ENCODE data around the gene PTPRCAP.
"Not testable (repeated sequence)": the region's sequence is repeated elsewhere in the genome, so short reads cannot be mapped to it uniquely, and the experiment has no call there.

Gene PTPRCAP

GRCh38 chr11:67437082-67437808 is at the start of gene PTPRCAP:
Gene PTPRCAP (minus strand): TSS chr11:67437682. CDS start chr11:67437619, 63 bp downstream.
- DNase-seq: no peak

GRCh38 chr11:67486481-67487195 is 49.2 kb upstream of the PTPRCAP start:
- no peak for DNase-seq

GRCh38 chr11:67485873-67486361 is 48.4 kb upstream of the PTPRCAP start:
- not testable (repeated sequence) for DNase-seq

- DNase-seq: no peak
These were observed 47.4 kb upstream of the PTPRCAP start for GRCh38 chr11:67484847-67485311.

GRCh38 chr11:67483831-67484665 is 46.6 kb upstream of the PTPRCAP start:
- DNase-seq: no peak

- peak; percentile 98 to 99 (median 99) for DNase-seq
These were observed 45.6 kb upstream of the PTPRCAP start, which contains the start of gene AIP for GRCh38 chr11:67482827-67483798. Gene AIP (plus strand): TSS chr11:67483026. CDS start chr11:67483159, 133 bp downstream.

GRCh38 chr11:67482275-67482826 is 44.9 kb upstream of the PTPRCAP start:
- no peak for DNase-seq

- DNase-seq: not testable (repeated sequence)
These were observed 40.0 kb upstream of the PTPRCAP start for GRCh38 chr11:67477344-67478050.

GRCh38 chr11:67476692-67477091 is 39.2 kb upstream of the PTPRCAP start:
- DNase-seq: not testable (repeated sequence)

GRCh38 chr11:67472882-67473281 is 35.4 kb upstream of the PTPRCAP start:
- DNase-seq: no peak

GRCh38 chr11:67470337-67471002 is 33.0 kb upstream of the PTPRCAP start:
- DNase-seq: no peak

GRCh38 chr11:67469508-67469811 is 32.0 kb upstream of the PTPRCAP start:
- DNase-seq: no peak

GRCh38 chr11:67468759-67469507 is 31.5 kb upstream of the PTPRCAP start, which contains the start of gene TMEM134:
Gene TMEM134 (minus strand): TSS chr11:67469251. CDS start chr11:67469192, 59 bp downstream.
- DNase-seq: peak; percentile 85 to 93 (median 89)

GRCh38 chr11:67468456-67468758 is 30.9 kb upstream of the PTPRCAP start:
- DNase-seq: no peak

- DNase-seq: peak in 2 of 3 experiments; percentile 30 to 46
These were observed 30.6 kb upstream of the PTPRCAP start for GRCh38 chr11:67468056-67468455.

- peak in 1 of 3 experiments; percentile 17 for DNase-seq
These were observed 29.7 kb upstream of the PTPRCAP start for GRCh38 chr11:67466962-67467771.

- DNase-seq: no peak
These were observed 28.9 kb upstream of the PTPRCAP start for GRCh38 chr11:67466367-67466766.

- not testable (repeated sequence) for DNase-seq
These were observed 28.0 kb upstream of the PTPRCAP start for GRCh38 chr11:67465530-67465929.

- DNase-seq: peak in 1 of 3 experiments; percentile 57
These were observed 27.7 kb upstream of the PTPRCAP start for GRCh38 chr11:67465189-67465510.

All from NCI-H1417 (cell line).